Mesenteric fat pad (tissue), 1 donor: Measurements from ENCODE around the gene OR5H15. TPM values are rescaled to one million over a fixed set of nuclear protein-coding genes. Genes with fewer than 3 reads are reported as not detected.
"Not testable (repeated sequence)": the region's sequence is repeated elsewhere in the genome, so short reads cannot be mapped to it uniquely, and the experiment has no call there.

Source experiments
- DNase-seq: peaks from one replicate; pipeline ENCODE4 v3.0.0-alpha.2; 2020; ENCODE audit warnings: low spot score
- long read RNA-seq: library from polyadenylated mRNA; unstranded; transcript quantifications from one replicate; pipeline ENCODE4 v2.0.0, GENCODE V29; 2020
- total RNA-seq: library from RNA; stranded (reverse); fragmentation: NEBNext Ultra II Directional; extraction: Animal tissue kit (Norgen Biotek cat#: 25700); gene quantifications from one replicate; pipeline ENCODE4 v1.2.1, GENCODE V29; 2021
- donor health status: DM: yes; HTN: yes; CAD: no.

Gene OR5H15
- total RNA-seq: not detected
- long read RNA-seq: 0 reads

- no peak for DNase-seq
These were observed at the start of gene OR5H15 for GRCh38 chr3:98166396-98166795. TSS of gene OR5H15 (plus strand) at chr3:98166696. CDS start at chr3:98168700, 2,004 bp downstream.

GRCh38 chr3:98130421-98130820 is 36.1 kb upstream of the OR5H15 start, which contains the start of gene OR5H1:
TSS of gene OR5H1 (plus strand) at chr3:98130721. CDS start at chr3:98132698, 1,977 bp downstream.
- no peak for DNase-seq

- DNase-seq: no peak
These were observed 29.9 kb upstream of the OR5H15 start for GRCh38 chr3:98136631-98137030.

GRCh38 chr3:98137826-98138557 is 28.5 kb upstream of the OR5H15 start:
- not testable (repeated sequence) for DNase-seq

- DNase-seq: no peak
These were observed 26.0 kb upstream of the OR5H15 start for GRCh38 chr3:98140531-98140930.

GRCh38 chr3:98147179-98147578 is 19.3 kb upstream of the OR5H15 start, which contains the start of gene OR5H14:
TSS of gene OR5H14 (plus strand) at chr3:98147479. CDS start at chr3:98149386, 1,907 bp downstream.
- DNase-seq: no peak

GRCh38 chr3:98148751-98149150 is 17.7 kb upstream of the OR5H15 start:
- no peak for DNase-seq

GRCh38 chr3:98149456-98149855 is 17.0 kb upstream of the OR5H15 start:
- not testable (repeated sequence) for DNase-seq

GRCh38 chr3:98151241-98151640 is 15.3 kb upstream of the OR5H15 start:
- no peak for DNase-seq

- no peak for DNase-seq
These were observed 4.6 kb downstream of the OR5H15 start for GRCh38 chr3:98171071-98171470.

GRCh38 chr3:98172621-98173020 is 6.1 kb downstream of the OR5H15 start:
- DNase-seq: no peak

- no peak for DNase-seq
These were observed 13.9 kb downstream of the OR5H15 start for GRCh38 chr3:98180319-98180890.

GRCh38 chr3:98182196-98182595 is 15.7 kb downstream of the OR5H15 start:
- no peak for DNase-seq

GRCh38 chr3:98185180-98185579 is 18.7 kb downstream of the OR5H15 start:
- no peak for DNase-seq

GRCh38 chr3:98188545-98188944 is 22.0 kb downstream of the OR5H15 start:
- DNase-seq: no peak

- not testable (repeated sequence) for DNase-seq
These were observed 24.4 kb downstream of the OR5H15 start for GRCh38 chr3:98190911-98191310.

- not testable (repeated sequence) for DNase-seq
These were observed 29.8 kb downstream of the OR5H15 start for GRCh38 chr3:98196293-98196692.

GRCh38 chr3:98199020-98199419 is 32.5 kb downstream of the OR5H15 start:
- no peak for DNase-seq

- DNase-seq: no peak
These were observed 42.7 kb downstream of the OR5H15 start for GRCh38 chr3:98209244-98209643.

GRCh38 chr3:98213276-98213675 is 46.8 kb downstream of the OR5H15 start:
- no peak for DNase-seq

- DNase-seq: no peak
These were observed 48.6 kb downstream of the OR5H15 start for GRCh38 chr3:98215051-98215450.
